Upper lobe of left lung (tissue), 6 donors: ENCODE measurements around the gene FSTL1. TPM values are rescaled to one million over a fixed set of nuclear protein-coding genes. Genes with fewer than 3 reads are reported as not detected.
A peak's percentile ranks its signal among the peaks of the same experiment; 100 is the strongest.

Experiments used
- ATAC-seq, 2 donors: fragments of 200-7000 bp; cut with Tn5 transposase; one replicate each; pipeline ENCODE4 v1.9.1; 2022; ENCODE audit warnings: mild to moderate bottlenecking in 2 of 2, moderate library complexity in 2 of 2; ENCODE audit not compliant: low FRiP score in 2 of 2
- DNase-seq, 2 donors: peaks; one replicate each; pipeline ENCODE4 v3.0.0-alpha.2; 2019 to 2020
- H3K27ac ChIP-seq, 4 donors: fragments of 200-600 bp; sonication (generic); one replicate each; pipeline ENCODE4 v1.5.1; 2016 to 2019
- H3K27me3 ChIP-seq, 4 donors: fragments of 200-600 bp; sonication (generic); one replicate each; pipeline ENCODE4 v1.5.1; 2017 to 2019
- H3K36me3 ChIP-seq, 4 donors: fragments of 200-600 bp; sonication (generic); one replicate each; pipeline ENCODE4 v1.5.1; 2016 to 2019
- H3K4me1 ChIP-seq, 4 donors: fragments of 200-600 bp; sonication (generic); one replicate each; pipeline ENCODE4 v1.5.1; 2018 to 2019
- H3K4me3 ChIP-seq, 4 donors: fragments of 200-600 bp; sonication (generic); one replicate each; pipeline ENCODE4 v1.5.1; 2017 to 2019; ENCODE audit warnings: mild to moderate bottlenecking in 2 of 4, moderate library complexity in 1 of 4
- H3K9me3 ChIP-seq, 4 donors: fragments of 200-600 bp; sonication (generic); one replicate each; pipeline ENCODE4 v1.5.1; 2018 to 2019
- EP300 ChIP-seq, 4 donors: sonication (generic); formaldehyde crosslinking; IDR thresholded peaks; one replicate each; pipeline ENCODE4 v1.5.1; 2017; ENCODE audit warnings: antibody characterized with exemption in 4 of 4, control low read depth in 2 of 4
- POLR2A ChIP-seq, 4 donors: fragments of 450-650 bp; IDR thresholded peaks; one replicate each; pipeline ENCODE4 v1.5.1; 2016 to 2017; ENCODE audit warnings: antibody characterized with exemption in 4 of 4, mild to moderate bottlenecking in 2 of 4
- POLR2AphosphoS5 ChIP-seq, 2 donors: sonication (generic); formaldehyde crosslinking; IDR thresholded peaks; one replicate each; pipeline ENCODE4 v1.5.1; 2017; ENCODE audit warnings: antibody characterized with exemption in 2 of 2
- WGBS, 2 donors: methylation state at CpG; one replicate each; pipeline ENCODE4 v1.1.5; 2017 to 2018; 5-methylcytosine and 5-hydroxymethylcytosine counted together
- total RNA-seq, 6 donors: library from RNA; depleted of rRNA in 4 of 6; stranded (reverse); fragments of >200 nt in 4 of 6; gene quantifications; one replicate each; pipeline versions ENCODE4 v1.1.0 to v1.2.1, GENCODE V29; 2016 to 2021
- TF ChIP-seq, protein P1 (sequence below), 6 experiments: fragments of 450-650 bp in 4 of 6; fragments of 200-600 bp in 2 of 6; sonication (generic) in 2 of 6; IDR thresholded peaks; one replicate each; pipeline ENCODE4 v1.5.1; 2016 to 2019; ENCODE audit warnings: antibody characterized with exemption in 6 of 6
- donor health status: DM: no; HTN: no; CAD: no; lungs with moderate emphysema.
- donor health status: DM: no; HTN: yes; CAD: no; lungs with severe emphysema.

Gene FSTL1
- total RNA-seq, 6 donors from 2014 or later = 35.6 to 480 (median 120) TPM

DNA sequence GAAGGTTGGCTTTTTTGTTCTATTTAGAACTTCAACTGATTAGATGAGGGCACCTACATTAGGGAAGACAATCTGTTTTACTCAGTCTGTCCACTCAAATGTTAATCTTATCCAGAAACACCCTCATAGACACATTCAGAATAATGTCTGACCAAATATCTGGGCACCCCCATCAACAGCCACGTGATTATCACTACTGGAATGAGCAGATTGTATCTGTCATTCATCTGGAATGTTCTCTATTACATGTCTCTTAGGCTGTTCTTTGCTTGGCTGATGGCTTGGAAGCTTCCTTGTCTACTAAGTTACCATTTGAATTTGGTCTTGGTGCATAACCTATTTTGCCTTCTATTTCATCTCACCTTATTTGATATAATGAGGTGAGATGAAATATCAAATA, 86.0 kb downstream of the FSTL1 start:
- ATAC-seq (peak in 1 of 2 donors; percentile 28), DNase-seq (no peak)
- no peak overlapping the region for H3K4me3 ChIP-seq
- H3K27ac ChIP-seq = no peak overlapping the region
- no peaks in the 10 kb centered on the region for H3K4me1 ChIP-seq
- TF ChIP-seq POLR2AphosphoS5 (IDR thresholded peaks at IDR 0.05) (no peak), EP300 (IDR thresholded peaks at IDR 0.05) (no peak), POLR2A (IDR thresholded peaks at IDR 0.05) (no peak)
- TF ChIP-seq, protein P1, sequence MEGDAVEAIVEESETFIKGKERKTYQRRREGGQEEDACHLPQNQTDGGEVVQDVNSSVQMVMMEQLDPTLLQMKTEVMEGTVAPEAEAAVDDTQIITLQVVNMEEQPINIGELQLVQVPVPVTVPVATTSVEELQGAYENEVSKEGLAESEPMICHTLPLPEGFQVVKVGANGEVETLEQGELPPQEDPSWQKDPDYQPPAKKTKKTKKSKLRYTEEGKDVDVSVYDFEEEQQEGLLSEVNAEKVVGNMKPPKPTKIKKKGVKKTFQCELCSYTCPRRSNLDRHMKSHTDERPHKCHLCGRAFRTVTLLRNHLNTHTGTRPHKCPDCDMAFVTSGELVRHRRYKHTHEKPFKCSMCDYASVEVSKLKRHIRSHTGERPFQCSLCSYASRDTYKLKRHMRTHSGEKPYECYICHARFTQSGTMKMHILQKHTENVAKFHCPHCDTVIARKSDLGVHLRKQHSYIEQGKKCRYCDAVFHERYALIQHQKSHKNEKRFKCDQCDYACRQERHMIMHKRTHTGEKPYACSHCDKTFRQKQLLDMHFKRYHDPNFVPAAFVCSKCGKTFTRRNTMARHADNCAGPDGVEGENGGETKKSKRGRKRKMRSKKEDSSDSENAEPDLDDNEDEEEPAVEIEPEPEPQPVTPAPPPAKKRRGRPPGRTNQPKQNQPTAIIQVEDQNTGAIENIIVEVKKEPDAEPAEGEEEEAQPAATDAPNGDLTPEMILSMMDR (IDR thresholded peaks at IDR 0.05) = no peak
- H3K27me3 ChIP-seq = no peaks in the 10 kb centered on the region
- no peaks in the 10 kb centered on the region for H3K36me3 ChIP-seq
- 20 to 21% methylated on average over 1 of the region's 1 CpG for WGBS, 2 donors
- no peaks in the 10 kb centered on the region for H3K9me3 ChIP-seq

DNA sequence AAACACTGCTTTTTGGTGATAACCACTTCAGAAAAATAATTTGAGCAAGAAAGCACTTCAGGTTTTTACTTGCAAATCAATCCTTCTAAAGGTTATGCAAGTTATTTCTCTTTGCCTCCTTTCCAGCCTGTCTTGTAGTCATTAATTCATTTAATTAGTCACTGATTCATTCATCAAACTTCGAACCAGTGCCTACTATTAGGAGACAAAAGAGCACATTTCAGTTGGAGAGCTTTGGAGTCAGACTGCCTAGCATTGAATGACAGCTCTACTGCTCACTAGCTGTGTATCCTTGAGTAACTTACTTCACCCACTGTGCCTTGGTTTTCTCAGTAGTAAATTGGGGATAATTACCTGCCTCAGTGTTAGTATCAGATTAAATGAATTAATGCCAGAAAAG, 86.7 kb downstream of the FSTL1 start:
- Histone ChIP-seq H3K27me3 (no peaks in the 10 kb centered on the region), H3K36me3 (no peaks in the 10 kb centered on the region), H3K4me1 (no peaks in the 10 kb centered on the region), H3K27ac (no peak overlapping the region), H3K9me3 (no peaks in the 10 kb centered on the region), H3K4me3 (no peak overlapping the region)
- WGBS, 2 donors = 62 to 66% methylated on average over 1 of the region's 1 CpG
- no peak for TF ChIP-seq POLR2AphosphoS5 (IDR thresholded peaks at IDR 0.05)
- no peak for TF ChIP-seq POLR2A (IDR thresholded peaks at IDR 0.05)
- TF ChIP-seq, protein P1 (IDR thresholded peaks at IDR 0.05) = no peak
- TF ChIP-seq EP300 (IDR thresholded peaks at IDR 0.05) = no peak
- ATAC-seq = no peak
- DNase-seq = no peak

DNA sequence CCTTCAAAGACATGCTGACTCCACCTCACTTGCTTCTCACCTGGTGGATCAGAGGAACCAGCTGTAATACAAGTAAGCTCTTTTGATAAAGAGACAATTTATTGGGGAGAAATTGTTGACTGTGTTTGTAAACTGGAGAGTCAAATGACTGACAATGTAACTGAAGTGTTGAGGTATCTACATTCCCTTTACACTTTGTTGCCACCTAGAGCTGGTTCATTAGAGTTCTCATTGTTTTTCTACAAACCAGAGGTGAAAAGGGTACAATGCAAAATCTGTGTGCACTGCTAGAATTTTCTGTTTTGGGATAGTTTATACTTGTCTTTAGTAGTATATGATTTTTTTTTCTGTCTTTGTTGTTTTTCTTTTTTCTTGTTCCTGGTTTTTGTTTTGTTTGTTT, 93.0 kb downstream of the FSTL1 start:
- DNase-seq (no peak), ATAC-seq (no peak)
- Histone ChIP-seq H3K4me3 (no peak overlapping the region), H3K27ac (no peak overlapping the region), H3K9me3 (no peaks in the 10 kb centered on the region), H3K36me3 (no peaks in the 10 kb centered on the region), H3K4me1 (no peaks in the 10 kb centered on the region), H3K27me3 (no peaks in the 10 kb centered on the region)
- TF ChIP-seq POLR2A (IDR thresholded peaks at IDR 0.05) (no peak), POLR2AphosphoS5 (IDR thresholded peaks at IDR 0.05) (no peak), EP300 (IDR thresholded peaks at IDR 0.05) (no peak)
- TF ChIP-seq, protein P1 (IDR thresholded peaks at IDR 0.05) = no peak

DNA sequence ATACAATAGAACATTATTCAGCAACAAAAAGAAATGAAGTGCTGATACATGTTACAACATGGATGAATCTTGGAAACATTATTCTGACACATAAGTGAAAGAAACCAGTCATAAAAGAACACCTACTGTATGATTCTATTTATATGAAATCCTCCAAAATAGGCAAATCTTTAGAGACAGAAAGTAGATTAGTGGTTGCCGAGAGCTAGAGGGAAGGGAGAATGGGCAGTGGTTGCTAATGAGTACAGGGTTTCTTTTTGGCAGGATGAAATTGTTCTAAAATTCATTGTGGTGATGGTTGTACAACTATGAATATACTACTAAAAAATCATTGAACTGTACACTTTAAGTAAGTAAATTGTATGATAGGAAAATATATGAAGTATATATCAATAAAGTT, 95.3 kb downstream of the FSTL1 start:
- Histone ChIP-seq H3K4me1 (peaks cover 0 to 5% (median 3%) of the 10 kb centered on the region in 4 donors), H3K4me3 (no peak overlapping the region), H3K27ac (no peak overlapping the region), H3K9me3 (no peaks in the 10 kb centered on the region), H3K36me3 (no peaks in the 10 kb centered on the region), H3K27me3 (no peaks in the 10 kb centered on the region)
- WGBS, 2 donors = 73 to 88% methylated on average over 1 of the region's 1 CpG
- ATAC-seq (no peak), DNase-seq (no peak)
- no peak for TF ChIP-seq EP300 (IDR thresholded peaks at IDR 0.05)
- TF ChIP-seq POLR2AphosphoS5 (IDR thresholded peaks at IDR 0.05) = no peak
- TF ChIP-seq POLR2A (IDR thresholded peaks at IDR 0.05) = no peak
- TF ChIP-seq, protein P1 (IDR thresholded peaks at IDR 0.05) = no peak

DNA sequence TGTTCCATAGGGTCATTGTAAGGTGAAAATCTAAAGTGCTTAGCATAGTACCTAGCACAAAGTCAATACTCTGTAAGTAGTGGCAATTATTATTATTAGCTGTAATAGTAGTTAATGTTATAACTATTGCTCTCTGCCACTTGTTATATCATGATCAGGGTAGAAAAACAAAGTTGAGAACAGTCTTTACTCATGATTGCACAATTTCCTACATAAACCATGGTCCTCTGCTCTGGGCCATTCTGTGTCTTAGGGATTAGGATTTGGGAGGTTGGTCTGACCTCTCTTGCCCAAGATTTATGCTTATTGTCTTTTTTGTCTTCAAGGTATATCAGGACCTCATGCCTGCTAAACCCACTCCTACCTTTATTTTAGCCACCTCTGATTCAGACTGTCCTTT, 97.3 kb downstream of the FSTL1 start:
- no peaks in the 10 kb centered on the region for H3K9me3 ChIP-seq
- H3K4me3 ChIP-seq = no peak overlapping the region
- H3K4me1 ChIP-seq = peaks cover 5 to 12% (median 8%) of the 10 kb centered on the region in 4 donors
- no peaks in the 10 kb centered on the region for H3K27me3 ChIP-seq
- no peak for DNase-seq
- no peak overlapping the region for H3K27ac ChIP-seq
- H3K36me3 ChIP-seq = no peaks in the 10 kb centered on the region
- TF ChIP-seq, protein P1 (IDR thresholded peaks at IDR 0.05) = no peak
- no peak for TF ChIP-seq POLR2AphosphoS5 (IDR thresholded peaks at IDR 0.05)
- TF ChIP-seq EP300 (IDR thresholded peaks at IDR 0.05) = no peak
- TF ChIP-seq POLR2A (IDR thresholded peaks at IDR 0.05) = no peak
- no peak for ATAC-seq
